Measurements from ENCODE around the gene MVK.
A peak's percentile ranks its signal among the peaks of the same experiment; 100 is the strongest.

MVK gene

GRCh38 chr12:109573029-109573913 lies at the start of gene MVK, which contains the start of gene MMAB:
Gene MVK, plus strand, starts transcription at chr12:109573794. Its CDS starts 1,029 bp downstream, at chr12:109574823.
Gene MMAB, minus strand, starts transcription at chr12:109573504. Its CDS starts 24 bp downstream, at chr12:109573480.
- DNase-seq: peak; percentile 95

GRCh38 chr12:109524466-109525278 lies 48.9 kb upstream of the MVK start:
- no peak for DNase-seq

GRCh38 chr12:109525279-109525585 lies 48.4 kb upstream of the MVK start:
- no peak for DNase-seq

GRCh38 chr12:109527489-109528123 lies 46.0 kb upstream of the MVK start:
- DNase-seq: no peak

GRCh38 chr12:109529691-109530640 lies 43.6 kb upstream of the MVK start:
- DNase-seq: no peak

GRCh38 chr12:109531411-109531810 lies 42.2 kb upstream of the MVK start:
- no peak for DNase-seq

- no peak for DNase-seq
These were observed 40.7 kb upstream of the MVK start for GRCh38 chr12:109532721-109533486.

- no peak for DNase-seq
These were observed 40.2 kb upstream of the MVK start for GRCh38 chr12:109533487-109533740.

- no peak for DNase-seq
These were observed 39.1 kb upstream of the MVK start for GRCh38 chr12:109534456-109534855.

GRCh38 chr12:109535231-109535862 lies 38.2 kb upstream of the MVK start:
- DNase-seq: no peak

GRCh38 chr12:109535863-109536250 lies 37.7 kb upstream of the MVK start:
- DNase-seq: no peak

GRCh38 chr12:109537136-109537535 lies 36.5 kb upstream of the MVK start:
- DNase-seq: no peak

- no peak for DNase-seq
These were observed 35.3 kb upstream of the MVK start for GRCh38 chr12:109538191-109538863.

- DNase-seq: no peak
These were observed 34.1 kb upstream of the MVK start for GRCh38 chr12:109539508-109539907.

- DNase-seq: no peak
These were observed 32.8 kb upstream of the MVK start for GRCh38 chr12:109540526-109541412.

- no peak for DNase-seq
These were observed 32.2 kb upstream of the MVK start for GRCh38 chr12:109541413-109541726.

GRCh38 chr12:109542014-109542413 lies 31.6 kb upstream of the MVK start:
- DNase-seq: no peak

- DNase-seq: no peak
These were observed 30.7 kb upstream of the MVK start for GRCh38 chr12:109542876-109543275.

GRCh38 chr12:109544955-109545531 lies 28.6 kb upstream of the MVK start:
- no peak for DNase-seq
